PC-3 (cell line): Measurements from ENCODE around the gene EPM2A. TPM values are rescaled to one million over a fixed set of nuclear protein-coding genes. Genes with fewer than 3 reads are reported as not detected.

ENCODE experiments used
- ATAC-seq: fragments of 200-7000 bp; cut with Tn5 transposase; 2 replicates; pipeline ENCODE4 v1.9.1; 2020; ENCODE audit warnings: mild to moderate bottlenecking, moderate library complexity
- BruUV-seq: library from RNA; stranded (reverse); fragments of 400-500 nt; replicated peaks from 2 replicates; lab custom pipeline; 2021; lab: Mats Ljungman, UMichigan
- CTCF ChIA-PET: fragments of 300-600 bp; sonication (Branson Sonifier 250); formaldehyde crosslinking; loops from one replicate; lab custom pipeline; 2022; ENCODE audit warnings: antibody characterized with exemption; lab: Charles Lee
- POLR2A ChIA-PET: fragments of 300-600 bp; sonication (Branson Sonifier 250); formaldehyde crosslinking; loops from one replicate; lab custom pipeline; 2022; ENCODE audit warnings: antibody characterized with exemption; ENCODE audit not compliant: unreplicated experiment; lab: Charles Lee
- DNase-seq: peaks from one replicate; pipeline ENCODE4 v3.0.0-alpha.2; 2015
- H2AFZ ChIP-seq: fragments of 300-600 bp; sonication (generic); 2 replicates; pipeline ENCODE4 v1.6.0; 2016; ENCODE audit warnings: antibody characterized with exemption, low read length
- H3F3A ChIP-seq: fragments of 300-600 bp; sonication (generic); one replicate; pipeline ENCODE4 v1.6.0; 2017; ENCODE audit warnings: antibody characterized with exemption, low read length, control low read depth, mild to moderate bottlenecking; ENCODE audit not compliant: unreplicated experiment
- H3K27ac ChIP-seq: fragments of 300-600 bp; sonication (generic); 2 replicates; pipeline ENCODE4 v1.5.1; 2016; ENCODE audit warnings: mild to moderate bottlenecking, low read length
- H3K27me3 ChIP-seq: fragments of 300-600 bp; sonication (generic); 2 replicates; pipeline ENCODE4 v1.6.1; 2016; ENCODE audit warnings: low read length, mixed read lengths
- H3K36me3 ChIP-seq: fragments of 300-600 bp; sonication (generic); 2 replicates; pipeline ENCODE4 v1.6.1; 2016; ENCODE audit warnings: low read depth, mixed run types, low read length, mixed read lengths
- H3K4me1 ChIP-seq: fragments of 300-600 bp; sonication (generic); 2 replicates; pipeline ENCODE4 v1.5.1; 2016; ENCODE audit warnings: low read length; ENCODE audit not compliant: insufficient read depth
- H3K4me2 ChIP-seq: fragments of 300-600 bp; sonication (generic); 2 replicates; pipeline ENCODE4 v1.6.0; 2016; ENCODE audit warnings: low read length
- H3K4me3 ChIP-seq: fragments of 300-600 bp; sonication (generic); 2 replicates; pipeline ENCODE4 v1.5.1; 2016; ENCODE audit warnings: mild to moderate bottlenecking, low read length, mixed read lengths
- H3K79me2 ChIP-seq: fragments of 300-600 bp; sonication (generic); 2 replicates; pipeline ENCODE4 v1.6.1; 2017; ENCODE audit warnings: low read length, mixed read lengths
- H3K9ac ChIP-seq: fragments of 300-600 bp; sonication (generic); 2 replicates; pipeline ENCODE4 v1.6.0; 2016; ENCODE audit warnings: mild to moderate bottlenecking, low read length
- H3K9me2 ChIP-seq: fragments of 300-600 bp; sonication (generic); replicated peaks from 2 replicates; pipeline ENCODE4 v1.6.1; 2016; ENCODE audit warnings: mixed run types, low read length, mixed read lengths
- H3K9me3 ChIP-seq: fragments of 300-600 bp; sonication (generic); 2 replicates; pipeline ENCODE4 v1.6.1; 2016; ENCODE audit warnings: low read length, mixed read lengths
- H4K20me1 ChIP-seq: fragments of 300-600 bp; sonication (generic); 2 replicates; pipeline ENCODE4 v1.6.1; 2016; ENCODE audit warnings: low read length, mixed read lengths
- EZH2 ChIP-seq: fragments of 300-600 bp; sonication (generic); IDR thresholded peaks from one replicate; pipeline ENCODE4 v1.6.1; 2017; ENCODE audit warnings: antibody characterized with exemption, mild to moderate bottlenecking, low read length; ENCODE audit not compliant: unreplicated experiment
- EZH2phosphoT487 ChIP-seq: fragments of 300-600 bp; sonication (generic); IDR thresholded peaks from 2 replicates; pipeline ENCODE4 v1.6.1; 2018; ENCODE audit warnings: mild to moderate bottlenecking, antibody characterized with exemption, low read length, borderline replicate concordance
- intact Hi-C: fragments of 100-400 bp; cut with micrococcal nuclease; formaldehyde crosslinking; loops from 2 replicates; pipeline ENCODE4 v1.9.0; 2023
- total RNA-seq: library from RNA; depleted of rRNA; stranded (reverse); fragments of >200 nt; gene quantifications from 2 replicates; pipeline ENCODE4 v1.2.3, GENCODE V29; 2014
- TF ChIP-seq, protein P1 (sequence below): fragments of 300-600 bp; sonication (generic); conservative IDR thresholded peaks from 2 replicates; pipeline ENCODE4 v1.5.1; 2017; ENCODE audit warnings: antibody characterized with exemption, low read depth, mild to moderate bottlenecking, low read length

The EPM2A gene
- total RNA-seq, 1 experiment from 2014 or later = 2.9 TPM

DNA sequence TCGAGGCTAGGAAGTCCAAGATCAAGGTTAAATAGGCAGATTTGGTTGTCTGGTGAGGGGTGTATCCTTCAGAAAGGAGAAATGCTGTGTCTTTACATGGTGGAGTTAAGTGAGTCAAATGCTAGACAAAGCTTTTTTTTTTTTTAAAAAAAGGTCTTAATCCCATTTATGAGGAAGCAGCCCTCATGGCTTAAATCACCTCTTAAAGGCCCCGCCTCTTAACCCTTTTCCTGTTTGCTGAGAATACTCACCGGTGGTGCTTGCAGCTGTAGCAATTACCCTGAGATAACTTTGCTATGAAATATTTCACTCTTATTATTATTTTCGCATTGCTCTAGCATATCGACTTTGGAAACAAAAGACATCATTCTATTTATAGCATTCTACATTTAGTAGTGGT, 48.5 kb upstream of the EPM2A start:
- Histone ChIP-seq H3K27ac (no peak overlapping the region), H3K4me1 (no peaks in the 10 kb centered on the region), H3K9me2 (no peaks in the 10 kb centered on the region), H3K36me3 (no peaks in the 10 kb centered on the region), H3K9me3 (no peaks in the 10 kb centered on the region), H3K27me3 (no peaks in the 10 kb centered on the region), H3K79me2 (no peaks in the 10 kb centered on the region), H4K20me1 (no peaks in the 10 kb centered on the region), H3K4me2 (no peak overlapping the region), H2AFZ (no peak overlapping the region), H3F3A (no peaks in the 10 kb centered on the region), H3K4me3 (no peak overlapping the region), H3K9ac (no peak overlapping the region)
- no peak for DNase-seq
- ChIA-PET POLR2A (no interaction called here), CTCF (no interaction called here)
- ATAC-seq = no peak
- intact Hi-C loops = no loop called here
- TF ChIP-seq EZH2phosphoT487 (no peak), EZH2 (no peak)
- TF ChIP-seq, protein P1, sequence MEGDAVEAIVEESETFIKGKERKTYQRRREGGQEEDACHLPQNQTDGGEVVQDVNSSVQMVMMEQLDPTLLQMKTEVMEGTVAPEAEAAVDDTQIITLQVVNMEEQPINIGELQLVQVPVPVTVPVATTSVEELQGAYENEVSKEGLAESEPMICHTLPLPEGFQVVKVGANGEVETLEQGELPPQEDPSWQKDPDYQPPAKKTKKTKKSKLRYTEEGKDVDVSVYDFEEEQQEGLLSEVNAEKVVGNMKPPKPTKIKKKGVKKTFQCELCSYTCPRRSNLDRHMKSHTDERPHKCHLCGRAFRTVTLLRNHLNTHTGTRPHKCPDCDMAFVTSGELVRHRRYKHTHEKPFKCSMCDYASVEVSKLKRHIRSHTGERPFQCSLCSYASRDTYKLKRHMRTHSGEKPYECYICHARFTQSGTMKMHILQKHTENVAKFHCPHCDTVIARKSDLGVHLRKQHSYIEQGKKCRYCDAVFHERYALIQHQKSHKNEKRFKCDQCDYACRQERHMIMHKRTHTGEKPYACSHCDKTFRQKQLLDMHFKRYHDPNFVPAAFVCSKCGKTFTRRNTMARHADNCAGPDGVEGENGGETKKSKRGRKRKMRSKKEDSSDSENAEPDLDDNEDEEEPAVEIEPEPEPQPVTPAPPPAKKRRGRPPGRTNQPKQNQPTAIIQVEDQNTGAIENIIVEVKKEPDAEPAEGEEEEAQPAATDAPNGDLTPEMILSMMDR = no peak
- BruUV-seq = no TSS peak

DNA sequence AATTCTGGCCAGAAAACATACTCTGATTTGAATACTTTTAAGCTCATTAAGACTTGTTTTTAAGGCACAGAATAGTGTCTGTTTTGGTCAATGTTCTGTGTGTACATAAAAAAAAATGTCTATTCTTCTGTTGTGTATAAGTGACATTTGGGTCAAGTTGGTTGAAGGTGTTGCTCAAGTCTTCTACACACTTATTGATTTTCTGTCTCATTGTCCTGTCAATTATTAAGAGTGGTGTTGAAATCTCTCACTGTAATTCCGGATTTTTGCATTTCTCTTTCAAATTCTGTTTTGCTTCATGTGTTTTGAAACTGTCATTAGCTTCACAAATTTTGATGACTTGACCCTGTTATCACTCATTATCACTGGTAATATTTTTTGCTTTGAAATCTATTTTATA, 37.5 kb upstream of the EPM2A start:
- Histone ChIP-seq H3K79me2 (no peaks in the 10 kb centered on the region), H2AFZ (no peak overlapping the region), H3K4me1 (no peaks in the 10 kb centered on the region), H3K9me2 (no peaks in the 10 kb centered on the region), H3K36me3 (no peaks in the 10 kb centered on the region), H3F3A (no peaks in the 10 kb centered on the region), H3K4me3 (no peak overlapping the region), H3K27ac (no peak overlapping the region), H4K20me1 (no peaks in the 10 kb centered on the region), H3K4me2 (no peak overlapping the region), H3K27me3 (no peaks in the 10 kb centered on the region), H3K9ac (no peak overlapping the region), H3K9me3 (no peaks in the 10 kb centered on the region)
- no peak for DNase-seq
- no peak for TF ChIP-seq EZH2phosphoT487
- TF ChIP-seq, protein P1 = no peak
- no peak for TF ChIP-seq EZH2
- POLR2A ChIA-PET = no interaction called here
- intact Hi-C loops = no loop called here
- CTCF ChIA-PET = no interaction called here
- no TSS peak for BruUV-seq
- ATAC-seq = no peak

DNA sequence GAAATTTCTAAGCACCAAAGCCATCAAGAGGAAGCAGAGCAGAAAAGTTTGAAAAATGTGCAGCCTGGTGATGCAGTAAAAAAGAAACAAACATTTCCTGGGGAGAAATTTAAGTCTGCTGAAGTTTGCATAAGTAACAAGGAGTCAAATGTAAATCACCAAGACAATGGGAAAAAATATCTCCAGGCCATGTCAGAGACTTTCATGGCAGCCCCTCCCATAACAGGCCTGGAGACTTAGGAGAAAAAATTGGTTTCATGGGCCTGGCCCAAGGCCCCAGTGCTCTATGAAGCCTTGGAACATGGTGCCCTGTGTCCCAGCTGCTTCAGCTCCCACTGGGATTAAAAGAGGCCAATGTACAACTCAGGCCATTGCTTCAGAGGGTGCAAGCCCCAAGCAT, 30.1 kb upstream of the EPM2A start:
- POLR2A ChIA-PET = no interaction called here
- no TSS peak for BruUV-seq
- Histone ChIP-seq H3K4me2 (no peak overlapping the region), H3K4me3 (no peak overlapping the region), H3K9me2 (no peaks in the 10 kb centered on the region), H3F3A (no peaks in the 10 kb centered on the region), H3K9me3 (no peaks in the 10 kb centered on the region), H3K27ac (no peak overlapping the region), H3K4me1 (no peaks in the 10 kb centered on the region), H3K36me3 (no peaks in the 10 kb centered on the region), H3K27me3 (no peaks in the 10 kb centered on the region), H3K79me2 (no peaks in the 10 kb centered on the region), H4K20me1 (no peaks in the 10 kb centered on the region), H3K9ac (no peak overlapping the region), H2AFZ (no peak overlapping the region)
- ATAC-seq = no peak
- CTCF ChIA-PET = no interaction called here
- TF ChIP-seq, protein P1 = no peak
- no peak for DNase-seq
- intact Hi-C loops = no loop called here
